ENCODE measurements around the gene ACACA.

- TF ChIP-seq POLR2A (IDR thresholded peaks at IDR 0.05; ENCODE audit: low read depth, low read length): no peak
- TF ChIP-seq POLR2AphosphoS5 (IDR thresholded peaks at IDR 0.05; ENCODE audit: low read depth, low read length): no peak
- no peak for TF ChIP-seq TAF1 (IDR thresholded peaks at IDR 0.05; ENCODE audit: borderline replicate concordance, low read depth, low read length)
These were observed 315.7 kb downstream of the ACACA start for GRCh38 chr17:37090941-37091340.

Measured in GM12892 (cell line).